ENCODE results near the gene CNDP2. TPM values are rescaled to one million over a fixed set of nuclear protein-coding genes. Genes with fewer than 3 reads are reported as not detected.

The CNDP2 gene
- total RNA-seq = 95.7 and 101 TPM in 2 replicates
- polyA plus RNA-seq = 122 and 135 TPM in 2 replicates

GRCh38 chr18:74495581-74496507 lies at the start of gene CNDP2:
TSS of gene CNDP2 (plus strand) at chr18:74496363. CDS start at chr18:74499974, 3,611 bp downstream.
- TF ChIP-seq CTCF (IDR thresholded peaks at IDR 0.05; ENCODE audit: poor library complexity) (no peak), EZH2phosphoT487 (IDR thresholded peaks at IDR 0.05; ENCODE audit: low read depth, severe bottlenecking, unreplicated experiment) (no peak)
- no peaks in the 10 kb centered on the region for H3K9me3 ChIP-seq (ENCODE audit: low read depth)
- H3K79me2 ChIP-seq = peaks cover 38% of the 10 kb centered on the region
- no peaks in the 10 kb centered on the region for H4K20me1 ChIP-seq (ENCODE audit: insufficient read depth, poor library complexity, severe bottlenecking)
- no peaks in the 10 kb centered on the region for H3K36me3 ChIP-seq (replicated peaks; ENCODE audit: insufficient read depth, low read depth)
- no peaks in the 10 kb centered on the region for H3K27me3 ChIP-seq
- H3K27ac ChIP-seq = peak within 1 kb of the TSS; percentile 98
- WGBS (ENCODE audit: low lambda C conversion rate, missing lambda C conversion rate) = 2% methylated on average over 57 of the region's 71 CpGs
- H2AFZ ChIP-seq = peak within 1 kb of the TSS; percentile 80
- peak within 1 kb of the TSS; percentile 88 for H3K4me3 ChIP-seq
- peak; percentile 100 for DNase-seq (ENCODE audit: low spot score)
- peak within 1 kb of the TSS; percentile 90 for H3K4me2 ChIP-seq
- peaks cover 23% of the 10 kb centered on the region for H3K4me1 ChIP-seq (ENCODE audit: insufficient read depth)
- no peaks in the 10 kb centered on the region for H3K9me2 ChIP-seq (replicated peaks; ENCODE audit: insufficient read depth)

- Histone ChIP-seq H3K4me3 (no peak overlapping the region), H3K27me3 (no peaks in the 10 kb centered on the region), H4K20me1 (ENCODE audit: insufficient read depth, poor library complexity, severe bottlenecking) (no peaks in the 10 kb centered on the region), H3K27ac (no peak overlapping the region), H3K9me2 (replicated peaks; ENCODE audit: insufficient read depth) (no peaks in the 10 kb centered on the region), H2AFZ (no peak overlapping the region), H3K4me1 (ENCODE audit: insufficient read depth) (no peaks in the 10 kb centered on the region), H3K9me3 (ENCODE audit: low read depth) (no peaks in the 10 kb centered on the region), H3K79me2 (no peaks in the 10 kb centered on the region), H3K36me3 (replicated peaks; ENCODE audit: insufficient read depth, low read depth) (no peaks in the 10 kb centered on the region), H3K4me2 (no peak overlapping the region)
- DNase-seq (ENCODE audit: low spot score) = no peak
- TF ChIP-seq EZH2phosphoT487 (IDR thresholded peaks at IDR 0.05; ENCODE audit: low read depth, severe bottlenecking, unreplicated experiment) (no peak), CTCF (IDR thresholded peaks at IDR 0.05; ENCODE audit: poor library complexity) (no peak), EZH2 (IDR thresholded peaks at IDR 0.05; ENCODE audit: borderline replicate concordance) (no peak)
- WGBS (ENCODE audit: low lambda C conversion rate, missing lambda C conversion rate) = 93% methylated on average over 37 of the region's 38 CpGs
Measured at GRCh38 chr18:74446631-74447403, 49.3 kb upstream of the CNDP2 start.

- Histone ChIP-seq H3K4me1 (ENCODE audit: insufficient read depth) (no peaks in the 10 kb centered on the region), H3K27ac (no peak overlapping the region), H3K79me2 (no peaks in the 10 kb centered on the region), H2AFZ (no peak overlapping the region), H3K27me3 (no peaks in the 10 kb centered on the region), H3K4me2 (no peak overlapping the region), H4K20me1 (ENCODE audit: insufficient read depth, poor library complexity, severe bottlenecking) (no peaks in the 10 kb centered on the region), H3K4me3 (no peak overlapping the region), H3K9me2 (replicated peaks; ENCODE audit: insufficient read depth) (no peaks in the 10 kb centered on the region), H3K9me3 (ENCODE audit: low read depth) (no peaks in the 10 kb centered on the region), H3K36me3 (replicated peaks; ENCODE audit: insufficient read depth, low read depth) (no peaks in the 10 kb centered on the region)
- no peak for DNase-seq (ENCODE audit: low spot score)
- no peak for TF ChIP-seq EZH2 (IDR thresholded peaks at IDR 0.05; ENCODE audit: borderline replicate concordance)
- TF ChIP-seq CTCF (IDR thresholded peaks at IDR 0.05; ENCODE audit: poor library complexity) = no peak
- TF ChIP-seq EZH2phosphoT487 (IDR thresholded peaks at IDR 0.05; ENCODE audit: low read depth, severe bottlenecking, unreplicated experiment) = no peak
- 92% methylated on average over 16 of the region's 16 CpGs for WGBS (ENCODE audit: low lambda C conversion rate, missing lambda C conversion rate)
Measured at GRCh38 chr18:74447404-74448152, 48.6 kb upstream of the CNDP2 start.

All from hepatocyte (in vitro differentiated cells).